HepG2 (cell line): ENCODE measurements around the gene SOAT2. TPM values are rescaled to one million over a fixed set of nuclear protein-coding genes. Genes with fewer than 3 reads are reported as not detected.

Source experiments
- ATF1 ChIP-seq: IDR thresholded peaks from 2 replicates; pipeline ENCODE4 v1.6.1; 2016; ENCODE audit warnings: mild to moderate bottlenecking, control low read depth
- E2F2 ChIP-seq: sonication (generic); formaldehyde crosslinking; IDR thresholded peaks from 2 replicates; pipeline ENCODE4 v1.4.0; 2020; ENCODE audit warnings: missing genetic modification reagents, borderline replicate concordance
- EED ChIP-seq: sonication (generic); formaldehyde crosslinking; IDR thresholded peaks from 2 replicates; pipeline ENCODE4 v1.5.0; 2020; ENCODE audit warnings: mild to moderate bottlenecking, missing genetic modification reagents
- ESRRA ChIP-seq: sonication (generic); formaldehyde crosslinking; IDR thresholded peaks from 2 replicates; pipeline ENCODE4 v1.5.1; 2020; ENCODE audit warnings: mild to moderate bottlenecking, low read depth, missing genetic modification reagents
- FOXK2 ChIP-seq: fragments of 450-650 bp; IDR thresholded peaks from 2 replicates; pipeline ENCODE4 v1.6.1; 2016
- FOXO4 ChIP-seq: sonication (generic); formaldehyde crosslinking; conservative IDR thresholded peaks from 2 replicates; pipeline ENCODE4 v1.8.1; 2023; ENCODE audit warnings: missing genetic modification reagents
- HDAC2 ChIP-seq: sonication (generic); formaldehyde crosslinking; IDR thresholded peaks from 2 replicates; pipeline ENCODE4 v1.4.0; 2020; ENCODE audit warnings: missing genetic modification reagents
- HINFP ChIP-seq: sonication (generic); formaldehyde crosslinking; IDR thresholded peaks from 2 replicates; pipeline ENCODE4 v1.4.0; 2020; ENCODE audit warnings: low read depth, mild to moderate bottlenecking, missing genetic modification reagents
- HNRNPK ChIP-seq: fragments of 200-400 bp; formaldehyde crosslinking; IDR thresholded peaks from 2 replicates; pipeline ENCODE4 v1.6.1; 2018; ENCODE audit warnings: low read length, low read depth, moderate library complexity, mild to moderate bottlenecking; ENCODE audit not compliant: poor library complexity, severe bottlenecking
- MAFG ChIP-seq: sonication (generic); formaldehyde crosslinking; IDR thresholded peaks from 2 replicates; pipeline ENCODE4 v1.5.1; 2020; ENCODE audit warnings: mild to moderate bottlenecking, missing genetic modification reagents
- NCOA5 ChIP-seq: sonication (generic); formaldehyde crosslinking; IDR thresholded peaks from 2 replicates; pipeline ENCODE4 v1.4.0; 2020; ENCODE audit warnings: missing genetic modification reagents
- NFYC ChIP-seq: IDR thresholded peaks from 2 replicates; pipeline ENCODE4 v1.6.1; 2016; ENCODE audit warnings: missing genetic modification reagents, missing compliant biosample characterization
- PAXIP1 ChIP-seq: sonication (generic); formaldehyde crosslinking; conservative IDR thresholded peaks from 2 replicates; pipeline ENCODE4 v1.4.0; 2020; ENCODE audit warnings: mild to moderate bottlenecking, missing genetic modification reagents, moderate library complexity
- SALL2 ChIP-seq: sonication (generic); formaldehyde crosslinking; IDR thresholded peaks from 2 replicates; pipeline ENCODE4 v1.8.1; 2023; ENCODE audit warnings: mild to moderate bottlenecking, missing genetic modification reagents, inconsistent platforms
- SOX6 ChIP-seq, 2 experiments: fragments of 450-650 bp in 1 of 2; sonication (generic) in 1 of 2; formaldehyde crosslinking in 1 of 2; IDR thresholded peaks; 2 replicates each; pipeline versions ENCODE4 v1.4.0 to v1.6.1; 2017 to 2020; ENCODE audit warnings: antibody characterized with exemption in 1 of 2, mild to moderate bottlenecking in 1 of 2, missing genetic modification reagents in 1 of 2
- ZMAT3 ChIP-seq: sonication (generic); formaldehyde crosslinking; conservative IDR thresholded peaks from 2 replicates; pipeline ENCODE4 v1.7.0; 2021; ENCODE audit warnings: missing genetic modification reagents
- ZNF3 ChIP-seq: IDR thresholded peaks from 2 replicates; pipeline ENCODE4 v1.7.0; 2017; ENCODE audit warnings: inconsistent platforms
- ZNF362 ChIP-seq: sonication (generic); formaldehyde crosslinking; IDR thresholded peaks from 2 replicates; pipeline ENCODE4 v1.4.0; 2020; ENCODE audit warnings: missing genetic modification reagents, mild to moderate bottlenecking, borderline replicate concordance
- ZNF549 ChIP-seq: sonication (generic); formaldehyde crosslinking; IDR thresholded peaks from 2 replicates; pipeline ENCODE4 v1.5.0; 2020; ENCODE audit warnings: missing genetic modification reagents
- ZNF792 ChIP-seq: IDR thresholded peaks from 2 replicates; pipeline ENCODE4 v1.6.1; 2016
- ZSCAN30 ChIP-seq: sonication (generic); formaldehyde crosslinking; IDR thresholded peaks from 2 replicates; pipeline ENCODE4 v1.5.0; 2020; ENCODE audit warnings: mild to moderate bottlenecking, missing genetic modification reagents
- polyA plus RNA-seq, 8 experiments: library from polyadenylated mRNA; depleted of rRNA in 3 of 8; stranded (reverse) in 7 of 8; unstranded in 1 of 8; fragments of >200 nt; fragmentation: Illumina TruSeq in 4 of 8; extraction: Trizol in 4 of 8; gene quantifications; 2 replicates each; pipeline versions ENCODE4 v1.2.1 to v1.2.3, GENCODE V29; 2011 to 2016; ENCODE audit warnings: low read depth in 4 of 8, missing spikeins in 1 of 8, mixed read lengths in 1 of 8; ENCODE audit not compliant: insufficient read depth in 1 of 8
- total RNA-seq, 5 experiments: library from RNA; depleted of rRNA; stranded (reverse); fragments of >200 nt; fragmentation: Illumina TruSeq; extraction: Trizol; gene quantifications; 2 replicates each; pipeline ENCODE4 v1.2.3, GENCODE V29; 2016; ENCODE audit warnings: low read depth in 1 of 5

The SOAT2 gene
- total and polyA plus RNA-seq, 2 of the 13 experiments (the other 11 are each of a cell fraction or from before 2014, with no cell fraction given), result 14.9 to 108 TPM

GRCh38 chr12:53101931-53102781 lies 1.1 kb upstream of the SOAT2 start (continued):
- TF ChIP-seq PAXIP1 (CRISPR knock-in tag) (peak; percentile 88), ZNF362 (CRISPR knock-in tag) (0 out of 2 replicates have a peak, but pooled peaks have one; percentile 11), HNRNPK (no peak), ATF1 (CRISPR knock-in tag) (no peak), EED (no peak), SOX6 (IDR thresholded peaks at IDR 0.05) (no peak), SOX6 (CRISPR knock-in tag; IDR thresholded peaks at IDR 0.05) (peak; percentile 2; the same call in 1 of the 2 replicates), HINFP (CRISPR knock-in tag) (no peak), HDAC2 (CRISPR knock-in tag) (0 out of 2 replicates have a peak, but pooled peaks have one; percentile 9), ZSCAN30 (no peak), ESRRA (peak; percentile 84; the same call in 1 of the 2 replicates), FOXK2 (no peak), ZNF3 (CRISPR knock-in tag) (no peak), MAFG (CRISPR knock-in tag) (no peak), NFYC (no peak), SALL2 (CRISPR knock-in tag) (no peak), ZNF549 (CRISPR knock-in tag) (peak; percentile 93), E2F2 (no peak), ZMAT3 (CRISPR knock-in tag) (no peak), FOXO4 (CRISPR knock-in tag) (no peak), ZNF792 (CRISPR knock-in tag) (no peak; the same call in 1 of the 2 replicates), NCOA5 (CRISPR knock-in tag) (no peak)
